Activated T-cell treated with anti-CD3 and anti-CD28 coated beads, Interleukin-2, amount 50 U/mL, for 4 hours (primary cell): ENCODE data around the gene RNU6-8. TPM values are rescaled to one million over a fixed set of nuclear protein-coding genes. Genes with fewer than 3 reads are reported as not detected.

Experiments
- total RNA-seq, 3 donors: library from RNA; stranded (reverse); gene quantifications; one replicate each; pipeline ENCODE4 v1.2.1, GENCODE V29; 2021

RNU6-8 gene
- total RNA-seq, 3 donors from 2014 or later: not detected

Other genes starting within 250 kb of the RNU6-8 start
- gene ARHGAP5, start 126.0 kb downstream of the RNU6-8 start, total RNA-seq: 10 to 100 TPM; 35.1 to 37.8 (median 36.4) TPM
- gene RNU6-7, start 1.2 kb downstream of the RNU6-8 start, total RNA-seq: not detected
- gene AKAP6, start 126.0 kb upstream of the RNU6-8 start, total RNA-seq: 1 to 10 TPM in 2 of 3 donors, under 1 TPM in 1; 0.76 to 1.7 (median 1.3) TPM